Central memory CD4-positive, alpha-beta T cell (primary cell): ENCODE data around the gene RANBP10.

Source experiments
- DNase-seq: peaks from one replicate; pipeline ENCODE4 v3.0.0; 2022

RANBP10 gene

GRCh38 chr16:67825906-67826305 is 19.5 kb upstream of the RANBP10 start:
- no peak for DNase-seq

GRCh38 chr16:67825119-67825518 is 18.8 kb upstream of the RANBP10 start:
- DNase-seq = no peak

GRCh38 chr16:67822511-67822910 is 16.2 kb upstream of the RANBP10 start:
- DNase-seq = no peak

GRCh38 chr16:67820608-67821259 is 14.4 kb upstream of the RANBP10 start:
- no peak for DNase-seq

- no peak for DNase-seq
Observed at GRCh38 chr16:67814567-67814966, 8.2 kb upstream of the RANBP10 start.

- no peak for DNase-seq
Observed at GRCh38 chr16:67811899-67812298, 5.5 kb upstream of the RANBP10 start.

- DNase-seq = no peak
Observed at GRCh38 chr16:67807148-67807682, 855 bp upstream of the RANBP10 start.

GRCh38 chr16:67805718-67806427 is 487 bp downstream of the RANBP10 start:
- no peak for DNase-seq

GRCh38 chr16:67804853-67805542 is 1.4 kb downstream of the RANBP10 start:
- DNase-seq = no peak

- DNase-seq = no peak
Observed at GRCh38 chr16:67803894-67804293, 2.5 kb downstream of the RANBP10 start.

GRCh38 chr16:67801883-67802282 is 4.5 kb downstream of the RANBP10 start:
- DNase-seq = peak; percentile 50

- DNase-seq = no peak
Observed at GRCh38 chr16:67801241-67801640, 5.1 kb downstream of the RANBP10 start.

GRCh38 chr16:67800338-67800926 is 5.9 kb downstream of the RANBP10 start:
- no peak for DNase-seq

GRCh38 chr16:67796099-67796718 is 10.2 kb downstream of the RANBP10 start:
- DNase-seq = no peak

- DNase-seq = no peak
Observed at GRCh38 chr16:67790071-67790470, 16.3 kb downstream of the RANBP10 start.

GRCh38 chr16:67786491-67786890 is 19.9 kb downstream of the RANBP10 start:
- no peak for DNase-seq

GRCh38 chr16:67783353-67783725 is 23.0 kb downstream of the RANBP10 start:
- DNase-seq = no peak

GRCh38 chr16:67782567-67783352 is 23.6 kb downstream of the RANBP10 start:
- no peak for DNase-seq

GRCh38 chr16:67781565-67781921 is 24.8 kb downstream of the RANBP10 start:
- DNase-seq = no peak

GRCh38 chr16:67780847-67781564 is 25.4 kb downstream of the RANBP10 start:
- DNase-seq = no peak

GRCh38 chr16:67779256-67780014 is 26.9 kb downstream of the RANBP10 start:
- no peak for DNase-seq
